ENCODE data around the gene NCKAP5. TPM values are rescaled to one million over a fixed set of nuclear protein-coding genes. Genes with fewer than 3 reads are reported as not detected.

NCKAP5 gene
- total and polyA plus RNA-seq, 2 of the 13 experiments (the other 11 are each of a cell fraction or from before 2014, with no cell fraction given) = 0.01 TPM; not detected in 1

- peak; percentile 74 for TF ChIP-seq SALL1 (CRISPR knock-in tag; IDR thresholded peaks at IDR 0.05)
- TF ChIP-seq HNF4A (CRISPR knock-in tag; IDR thresholded peaks at IDR 0.05) = peak; percentile 96
- TF ChIP-seq ZNF292 (CRISPR knock-in tag; IDR thresholded peaks at IDR 0.05; ENCODE audit: borderline replicate concordance, low read depth) = peak; percentile 71; the same call in 1 of the 2 replicates
- TF ChIP-seq, protein P1, sequence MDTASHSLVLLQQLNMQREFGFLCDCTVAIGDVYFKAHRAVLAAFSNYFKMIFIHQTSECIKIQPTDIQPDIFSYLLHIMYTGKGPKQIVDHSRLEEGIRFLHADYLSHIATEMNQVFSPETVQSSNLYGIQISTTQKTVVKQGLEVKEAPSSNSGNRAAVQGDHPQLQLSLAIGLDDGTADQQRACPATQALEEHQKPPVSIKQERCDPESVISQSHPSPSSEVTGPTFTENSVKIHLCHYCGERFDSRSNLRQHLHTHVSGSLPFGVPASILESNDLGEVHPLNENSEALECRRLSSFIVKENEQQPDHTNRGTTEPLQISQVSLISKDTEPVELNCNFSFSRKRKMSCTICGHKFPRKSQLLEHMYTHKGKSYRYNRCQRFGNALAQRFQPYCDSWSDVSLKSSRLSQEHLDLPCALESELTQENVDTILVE (CRISPR knock-in tag; IDR thresholded peaks at IDR 0.05) = no peak
- TF ChIP-seq GPN1 (CRISPR knock-in tag; IDR thresholded peaks at IDR 0.05; ENCODE audit: borderline replicate concordance) = no peak
- TF ChIP-seq CAMTA2 (CRISPR knock-in tag; IDR thresholded peaks at IDR 0.05; ENCODE audit: borderline replicate concordance) = no peak
- TF ChIP-seq ERF (CRISPR knock-in tag; IDR thresholded peaks at IDR 0.05) = no peak
- TF ChIP-seq SNRNP70 (IDR thresholded peaks at IDR 0.05; ENCODE audit: low read depth, low read length) = no peak
- TF ChIP-seq, protein P2, sequence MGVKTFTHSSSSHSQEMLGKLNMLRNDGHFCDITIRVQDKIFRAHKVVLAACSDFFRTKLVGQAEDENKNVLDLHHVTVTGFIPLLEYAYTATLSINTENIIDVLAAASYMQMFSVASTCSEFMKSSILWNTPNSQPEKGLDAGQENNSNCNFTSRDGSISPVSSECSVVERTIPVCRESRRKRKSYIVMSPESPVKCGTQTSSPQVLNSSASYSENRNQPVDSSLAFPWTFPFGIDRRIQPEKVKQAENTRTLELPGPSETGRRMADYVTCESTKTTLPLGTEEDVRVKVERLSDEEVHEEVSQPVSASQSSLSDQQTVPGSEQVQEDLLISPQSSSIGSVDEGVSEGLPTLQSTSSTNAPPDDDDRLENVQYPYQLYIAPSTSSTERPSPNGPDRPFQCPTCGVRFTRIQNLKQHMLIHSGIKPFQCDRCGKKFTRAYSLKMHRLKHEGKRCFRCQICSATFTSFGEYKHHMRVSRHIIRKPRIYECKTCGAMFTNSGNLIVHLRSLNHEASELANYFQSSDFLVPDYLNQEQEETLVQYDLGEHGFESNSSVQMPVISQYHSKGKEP (CRISPR knock-in tag; IDR thresholded peaks at IDR 0.05) = no peak
- no peak; the same call in 1 of the 2 replicates for TF ChIP-seq ZNF33B (CRISPR knock-in tag; IDR thresholded peaks at IDR 0.05)
- TF ChIP-seq ZNF563 (CRISPR knock-in tag; IDR thresholded peaks at IDR 0.05) = no peak
- TF ChIP-seq ZNF790 (CRISPR knock-in tag; IDR thresholded peaks at IDR 0.05; ENCODE audit: borderline replicate concordance) = no peak
- TF ChIP-seq, protein P3, sequence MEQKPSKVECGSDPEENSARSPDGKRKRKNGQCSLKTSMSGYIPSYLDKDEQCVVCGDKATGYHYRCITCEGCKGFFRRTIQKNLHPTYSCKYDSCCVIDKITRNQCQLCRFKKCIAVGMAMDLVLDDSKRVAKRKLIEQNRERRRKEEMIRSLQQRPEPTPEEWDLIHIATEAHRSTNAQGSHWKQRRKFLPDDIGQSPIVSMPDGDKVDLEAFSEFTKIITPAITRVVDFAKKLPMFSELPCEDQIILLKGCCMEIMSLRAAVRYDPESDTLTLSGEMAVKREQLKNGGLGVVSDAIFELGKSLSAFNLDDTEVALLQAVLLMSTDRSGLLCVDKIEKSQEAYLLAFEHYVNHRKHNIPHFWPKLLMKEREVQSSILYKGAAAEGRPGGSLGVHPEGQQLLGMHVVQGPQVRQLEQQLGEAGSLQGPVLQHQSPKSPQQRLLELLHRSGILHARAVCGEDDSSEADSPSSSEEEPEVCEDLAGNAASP (CRISPR knock-in tag; IDR thresholded peaks at IDR 0.05; ENCODE audit: borderline replicate concordance) = peak; percentile 27; the same call in 1 of the 2 replicates
- no peak for TF ChIP-seq ZSCAN31 (CRISPR knock-in tag; IDR thresholded peaks at IDR 0.05; ENCODE audit: low read depth)
- TF ChIP-seq MAFF (IDR thresholded peaks at IDR 0.05; ENCODE audit: low read depth, low read length) = no peak
- TF ChIP-seq ZUFSP (CRISPR knock-in tag; IDR thresholded peaks at IDR 0.05; ENCODE audit: borderline replicate concordance) = no peak
- TF ChIP-seq, protein P4, sequence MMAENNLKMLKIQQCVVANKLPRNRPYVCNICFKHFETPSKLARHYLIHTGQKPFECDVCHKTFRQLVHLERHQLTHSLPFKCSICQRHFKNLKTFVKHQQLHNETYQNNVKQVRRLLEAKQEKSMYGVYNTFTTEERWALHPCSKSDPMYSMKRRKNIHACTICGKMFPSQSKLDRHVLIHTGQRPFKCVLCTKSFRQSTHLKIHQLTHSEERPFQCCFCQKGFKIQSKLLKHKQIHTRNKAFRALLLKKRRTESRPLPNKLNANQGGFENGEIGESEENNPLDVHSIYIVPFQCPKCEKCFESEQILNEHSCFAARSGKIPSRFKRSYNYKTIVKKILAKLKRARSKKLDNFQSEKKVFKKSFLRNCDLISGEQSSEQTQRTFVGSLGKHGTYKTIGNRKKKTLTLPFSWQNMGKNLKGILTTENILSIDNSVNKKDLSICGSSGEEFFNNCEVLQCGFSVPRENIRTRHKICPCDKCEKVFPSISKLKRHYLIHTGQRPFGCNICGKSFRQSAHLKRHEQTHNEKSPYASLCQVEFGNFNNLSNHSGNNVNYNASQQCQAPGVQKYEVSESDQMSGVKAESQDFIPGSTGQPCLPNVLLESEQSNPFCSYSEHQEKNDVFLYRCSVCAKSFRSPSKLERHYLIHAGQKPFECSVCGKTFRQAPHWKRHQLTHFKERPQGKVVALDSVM (CRISPR knock-in tag; IDR thresholded peaks at IDR 0.05) = no peak
- TF ChIP-seq PBX3 (CRISPR knock-in tag; IDR thresholded peaks at IDR 0.05; ENCODE audit: borderline replicate concordance) = no peak
- no peak for TF ChIP-seq PPARG (CRISPR knock-in tag; conservative IDR thresholded peaks at IDR 0.05)
- no peak for TF ChIP-seq KDM2A (CRISPR knock-in tag; IDR thresholded peaks at IDR 0.05; ENCODE audit: borderline replicate concordance, low read depth)
Measured at GRCh38 chr2:132632000-132632649, 936.1 kb downstream of the NCKAP5 start (continued).

Data from HepG2 (cell line).